HL-60 (cell line): ENCODE results near the gene LYPD8.
"Not testable (repeated sequence)": the region's sequence is repeated elsewhere in the genome, so short reads cannot be mapped to it uniquely, and the experiment has no call there.

Experiments
- DNase-seq, 2 experiments: peaks; one replicate each; pipeline ENCODE4 v3.0.0-alpha.2; 2010 to 2020; ENCODE audit warnings: low read depth in 1 of 2, low spot score in 1 of 2
- H3K27ac ChIP-seq: fragments of 250-450 bp; sonication (Bioruptor Pico); replicated peaks from 2 replicates; pipeline ENCODE4 v1.5.1; 2020; ENCODE audit warnings: mild to moderate bottlenecking, moderate library complexity
- H3K27me3 ChIP-seq: fragments of 250-450 bp; sonication (Bioruptor Pico); 2 replicates; pipeline ENCODE4 v1.5.1; 2021; ENCODE audit warnings: mild to moderate bottlenecking, moderate library complexity; ENCODE audit not compliant: insufficient read depth, poor library complexity, severe bottlenecking
- H3K4me3 ChIP-seq: replicated peaks from 2 replicates; pipeline ENCODE4 v1.5.1; 2011; ENCODE audit warnings: mild to moderate bottlenecking, control low read depth, low read length; ENCODE audit not compliant: insufficient read depth
- CTCF ChIP-seq: IDR thresholded peaks from one replicate; pipeline ENCODE4 v1.5.1; 2011; ENCODE audit warnings: low read length, control low read depth, inconsistent platforms; ENCODE audit not compliant: insufficient read depth
- GABPA ChIP-seq: IDR thresholded peaks from 2 replicates; pipeline ENCODE4 v1.6.1; 2012; ENCODE audit warnings: low read depth
- POLR2AphosphoS5 ChIP-seq: IDR thresholded peaks from 2 replicates; pipeline ENCODE4 v1.6.1; 2012; ENCODE audit warnings: low read depth
- REST ChIP-seq: IDR thresholded peaks from 2 replicates; pipeline ENCODE4 v1.6.1; 2012; ENCODE audit warnings: low read depth; ENCODE audit not compliant: insufficient replicate concordance
- SPI1 ChIP-seq: IDR thresholded peaks from 2 replicates; pipeline ENCODE4 v1.6.1; 2012; ENCODE audit warnings: low read depth, mild to moderate bottlenecking, borderline replicate concordance

The LYPD8 gene

DNA sequence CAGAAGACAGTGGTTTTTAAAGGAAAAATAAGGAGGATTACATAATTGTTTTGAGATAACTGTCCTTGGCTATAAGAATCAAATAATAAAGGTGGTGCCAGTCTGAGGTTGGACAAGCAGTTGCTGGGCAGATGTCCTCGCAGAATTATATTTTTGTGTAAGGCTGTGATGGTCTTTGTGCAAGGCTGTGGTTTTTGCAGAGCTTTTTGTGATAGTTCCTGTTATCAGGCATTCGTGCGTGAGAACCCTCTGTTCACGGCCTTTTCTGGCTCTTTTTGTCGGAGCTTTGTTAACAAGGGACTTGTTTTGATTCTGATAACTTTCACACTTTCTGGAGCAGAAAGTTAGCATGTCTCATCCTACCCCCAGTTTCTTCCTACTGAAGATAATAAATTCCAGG, 36.8 kb upstream of the LYPD8 start:
- Histone ChIP-seq H3K27me3 (no peaks in the 10 kb centered on the region), H3K27ac (peak overlapping the region; percentile 56), H3K4me3 (no peak overlapping the region)

GRCh38 chr1:248791010-248791409, 35.5 kb upstream of the LYPD8 start:
- no peak for DNase-seq
- H3K4me3 ChIP-seq = no peak overlapping the region
- peak overlapping the region; percentile 45 for H3K27ac ChIP-seq
- no peaks in the 10 kb centered on the region for H3K27me3 ChIP-seq
- TF ChIP-seq CTCF = no peak
- TF ChIP-seq POLR2AphosphoS5 = no peak
- no peak for TF ChIP-seq GABPA
- TF ChIP-seq SPI1 = no peak
- TF ChIP-seq REST = no peak

More for the DNA sequence above, 36.8 kb upstream of the LYPD8 start:
- TF ChIP-seq CTCF (no peak), REST (no peak), SPI1 (no peak), GABPA (no peak), POLR2AphosphoS5 (0 out of 2 replicates have a peak, but pooled peaks have one; percentile 37)
- peak in 1 of 2 experiments; percentile 91 for DNase-seq

- DNase-seq = no peak
- Histone ChIP-seq H3K4me3 (no peak overlapping the region), H3K27ac (no peak overlapping the region; the same call in 1 of the 2 replicates), H3K27me3 (no peaks in the 10 kb centered on the region)
- no peak for TF ChIP-seq SPI1
- no peak for TF ChIP-seq REST
- no peak for TF ChIP-seq CTCF
- no peak for TF ChIP-seq GABPA
- TF ChIP-seq POLR2AphosphoS5 = no peak
Observed at GRCh38 chr1:248790456-248790855, 34.9 kb upstream of the LYPD8 start.

DNA sequence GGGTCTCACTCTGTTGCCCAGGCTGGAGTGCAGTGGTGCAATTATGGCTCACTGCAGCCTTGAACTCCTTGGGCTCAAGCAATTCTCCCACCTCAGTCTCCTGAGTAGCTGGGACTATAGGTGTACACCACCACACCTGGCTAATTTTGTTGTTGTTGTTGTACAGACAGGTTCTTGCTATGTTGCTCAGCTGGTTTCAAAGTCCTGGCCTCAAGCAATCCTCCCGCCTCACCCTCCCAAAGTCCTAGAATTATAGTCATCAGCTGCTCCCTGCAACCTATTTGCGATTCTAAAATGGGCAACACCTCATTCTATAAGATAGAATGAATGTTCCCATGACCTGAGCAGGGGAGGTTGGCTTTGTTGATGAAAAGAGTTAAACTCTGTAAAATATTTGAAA, 33.8 kb upstream of the LYPD8 start:
- not testable (repeated sequence) for DNase-seq, H3K27me3 ChIP-seq, H3K4me3 ChIP-seq, H3K27ac ChIP-seq
